H9 (cell line): ENCODE results near the gene TP53TG5. TPM values are rescaled to one million over a fixed set of nuclear protein-coding genes. Genes with fewer than 3 reads are reported as not detected.

Experiments
- DNase-seq: peaks from one replicate; pipeline ENCODE4 v3.0.0-alpha.2; 2017
- H2AFZ ChIP-seq: one replicate; pipeline ENCODE4 v1.6.1; 2013; ENCODE audit warnings: mild to moderate bottlenecking, low read length, control low read depth, moderate library complexity
- H2AK5ac ChIP-seq: 2 replicates; pipeline ENCODE4 v1.6.1; 2013; ENCODE audit warnings: low read length, control low read depth, mixed read lengths; ENCODE audit not compliant: insufficient read length
- H2BK120ac ChIP-seq: one replicate; pipeline ENCODE4 v1.6.1; 2013; ENCODE audit warnings: low read depth, mild to moderate bottlenecking, low read length, control low read depth, inconsistent platforms; ENCODE audit not compliant: poor library complexity, severe bottlenecking
- H2BK12ac ChIP-seq: 2 replicates; pipeline ENCODE4 v1.6.1; 2013; ENCODE audit warnings: low read length, control low read depth, mixed read lengths, low read depth; ENCODE audit not compliant: insufficient read length
- H2BK15ac ChIP-seq: 2 replicates; pipeline ENCODE4 v1.6.1; 2013; ENCODE audit warnings: low read depth, low read length, control low read depth
- H2BK20ac ChIP-seq: one replicate; pipeline ENCODE4 v1.6.1; 2013; ENCODE audit warnings: low read depth, mild to moderate bottlenecking, low read length, control low read depth, inconsistent platforms; ENCODE audit not compliant: poor library complexity, severe bottlenecking
- H2BK5ac ChIP-seq: 2 replicates; pipeline ENCODE4 v1.6.1; 2013; ENCODE audit warnings: low read length, control low read depth, mixed read lengths; ENCODE audit not compliant: insufficient read length
- H3K14ac ChIP-seq: 2 replicates; pipeline ENCODE4 v1.6.1; 2013; ENCODE audit warnings: low read length, control low read depth; ENCODE audit not compliant: insufficient read depth
- H3K18ac ChIP-seq: 2 replicates; pipeline ENCODE4 v1.6.1; 2013; ENCODE audit warnings: low read depth, mild to moderate bottlenecking, mixed read lengths, low read length, control low read depth; ENCODE audit not compliant: insufficient read length
- H3K23ac ChIP-seq: 2 replicates; pipeline ENCODE4 v1.6.1; 2013; ENCODE audit warnings: low read length, control low read depth, mixed read lengths, low read depth; ENCODE audit not compliant: insufficient read length
- H3K23me2 ChIP-seq: 2 replicates; pipeline ENCODE4 v1.6.1; 2013; ENCODE audit warnings: low read depth, mild to moderate bottlenecking, mixed read lengths, low read length, control low read depth; ENCODE audit not compliant: insufficient read length, poor library complexity, severe bottlenecking
- H3K27ac ChIP-seq: 2 replicates; pipeline ENCODE4 v1.5.1; 2013; ENCODE audit warnings: low read length, control low read depth, mixed read lengths, low read depth; ENCODE audit not compliant: insufficient read length
- H3K27me3 ChIP-seq: 2 replicates; pipeline ENCODE4 v1.6.1; 2013; ENCODE audit warnings: low read length, control low read depth, inconsistent platforms; ENCODE audit not compliant: insufficient read depth
- H3K4ac ChIP-seq: 2 replicates; pipeline ENCODE4 v1.6.1; 2013; ENCODE audit warnings: low read depth, mild to moderate bottlenecking, control low read depth, inconsistent platforms, low read length, moderate library complexity
- H3K4me1 ChIP-seq: 2 replicates; pipeline ENCODE4 v1.6.1; 2013; ENCODE audit warnings: low read length, control low read depth, inconsistent platforms; ENCODE audit not compliant: insufficient read depth
- H3K4me2 ChIP-seq: 2 replicates; pipeline ENCODE4 v1.6.1; 2013; ENCODE audit warnings: low read length, control low read depth, mixed read lengths; ENCODE audit not compliant: insufficient read length, insufficient read depth
- H3K56ac ChIP-seq: 2 replicates; pipeline ENCODE4 v1.6.1; 2013; ENCODE audit warnings: low read depth, mild to moderate bottlenecking, mixed read lengths, low read length, control low read depth; ENCODE audit not compliant: insufficient read length
- H3K79me1 ChIP-seq: 2 replicates; pipeline ENCODE4 v1.6.1; 2013; ENCODE audit warnings: low read depth, mild to moderate bottlenecking, moderate library complexity, low read length, control low read depth, inconsistent platforms; ENCODE audit not compliant: insufficient read depth, poor library complexity, severe bottlenecking
- H3K79me2 ChIP-seq: 2 replicates; pipeline ENCODE4 v1.6.1; 2013; ENCODE audit warnings: low read length, control low read depth, inconsistent platforms; ENCODE audit not compliant: insufficient read depth
- H3K9ac ChIP-seq: 2 replicates; pipeline ENCODE4 v1.6.1; 2013; ENCODE audit warnings: low read length, control low read depth, mixed read lengths; ENCODE audit not compliant: insufficient read length; ENCODE audit errors: extremely low read depth
- H3K9me3 ChIP-seq: one replicate; pipeline ENCODE4 v1.6.1; 2013; ENCODE audit warnings: low read depth, low read length, inconsistent platforms; ENCODE audit not compliant: control insufficient read depth
- H3T11ph ChIP-seq: one replicate; pipeline ENCODE4 v1.6.1; 2013; ENCODE audit warnings: mild to moderate bottlenecking, low read length, control low read depth, inconsistent platforms
- H4K20me1 ChIP-seq: one replicate; pipeline ENCODE4 v1.6.1; 2013; ENCODE audit not compliant: control insufficient read depth, insufficient read length, insufficient read depth
- H4K5ac ChIP-seq: 2 replicates; pipeline ENCODE4 v1.6.1; 2013; ENCODE audit warnings: low read depth, mild to moderate bottlenecking, mixed read lengths, low read length, control low read depth; ENCODE audit not compliant: insufficient read length
- H4K8ac ChIP-seq: replicated peaks from 2 replicates; pipeline ENCODE4 v1.6.1; 2013; ENCODE audit warnings: low read length, control low read depth, mixed read lengths, low read depth; ENCODE audit not compliant: insufficient read length
- H4K91ac ChIP-seq: 2 replicates; pipeline ENCODE4 v1.6.1; 2013; ENCODE audit warnings: low read depth, mild to moderate bottlenecking, moderate library complexity, mixed read lengths, low read length, control low read depth; ENCODE audit not compliant: insufficient read length
- H3K27ac Mint-ChIP-seq, 3 experiments: 2 replicates in 2 of 3; 3 replicates in 1 of 3; pipeline ENCODE4 v1.8.0; 2020 to 2021; ENCODE audit warnings: mixed read lengths in 3 of 3, mild to moderate bottlenecking in 1 of 3, moderate library complexity in 1 of 3
- H3K27me3 Mint-ChIP-seq: 2 replicates; pipeline ENCODE4 v1.8.0; 2021; ENCODE audit warnings: low read depth, mild to moderate bottlenecking, moderate library complexity, mixed read lengths
- H3K36me3 Mint-ChIP-seq, 3 experiments: 2 replicates in 2 of 3; 3 replicates in 1 of 3; pipeline ENCODE4 v1.8.0; 2020 to 2021; ENCODE audit warnings: low read depth in 3 of 3, mixed read lengths in 3 of 3; ENCODE audit not compliant: insufficient read depth in 1 of 3
- H3K4me1 Mint-ChIP-seq, 2 experiments: 2 replicates each; pipeline ENCODE4 v1.8.0; 2020; ENCODE audit warnings: mixed read lengths in 2 of 2
- H3K4me3 Mint-ChIP-seq, 2 experiments: 2 replicates in 1 of 2; 3 replicates in 1 of 2; pipeline ENCODE4 v1.8.0; 2020 to 2021; ENCODE audit warnings: mild to moderate bottlenecking in 2 of 2, mixed read lengths in 2 of 2, moderate library complexity in 1 of 2
- H3K9me3 Mint-ChIP-seq, 2 experiments: 2 replicates in 1 of 2; 3 replicates in 1 of 2; pipeline ENCODE4 v1.8.0; 2020; ENCODE audit warnings: mild to moderate bottlenecking in 2 of 2, mixed read lengths in 2 of 2, moderate library complexity in 1 of 2
- CTCF ChIP-seq: fragments of 200-600 bp; sonication (generic); conservative IDR thresholded peaks from 3 replicates; pipeline ENCODE4 v1.8.0; 2021; ENCODE audit warnings: antibody characterized with exemption, mild to moderate bottlenecking
- WGBS: extraction: QIAGEN DNeasy Blood & Tissue Kit; methylation state at CpG from one replicate; pipeline ENCODE4 v1.1.7; 2013; ENCODE audit warnings: missing lambda C conversion rate, low lambda C conversion rate, mixed read lengths; ENCODE audit not compliant: insufficient read length; ENCODE audit errors: extremely low coverage; 5-methylcytosine and 5-hydroxymethylcytosine counted together
- total RNA-seq: library from RNA; stranded (reverse); gene quantifications from 2 replicates; pipeline ENCODE4 v1.2.1, GENCODE V29; 2021

TP53TG5 gene
- total RNA-seq, 1 experiment from 2014 or later: not detected

GRCh38 chr20:45387274-45387673 is 9.1 kb upstream of the TP53TG5 start:
- no peak overlapping the region for H2BK5ac ChIP-seq
- no peak for TF ChIP-seq CTCF
- H3K27me3 ChIP-seq: no peaks in the 10 kb centered on the region
- H4K20me1 ChIP-seq: no peaks in the 10 kb centered on the region
- Mint-ChIP-seq H3K36me3 (no peaks in the 10 kb centered on the region), H3K4me1 (no peaks in the 10 kb centered on the region), H3K27me3 (peaks cover 1% of the 10 kb centered on the region; the same call in 1 of the 2 replicates), H3K9me3 (no peaks in the 10 kb centered on the region), H3K27ac (no peak overlapping the region), H3K4me3 (no peak overlapping the region)
- no peak overlapping the region for H3K56ac ChIP-seq
- H4K5ac ChIP-seq: no peak overlapping the region
- H3K4me1 ChIP-seq: no peaks in the 10 kb centered on the region
- no peak overlapping the region for H2BK120ac ChIP-seq
- no peak overlapping the region for H3K4ac ChIP-seq
- no peak overlapping the region for H2BK15ac ChIP-seq
- no peak overlapping the region for H4K91ac ChIP-seq
- no peak overlapping the region for H2BK12ac ChIP-seq
- H3K14ac ChIP-seq: no peak overlapping the region
- H3K18ac ChIP-seq: no peak overlapping the region
- H3K4me2 ChIP-seq: no peak overlapping the region
- no peak overlapping the region for H2AK5ac ChIP-seq
- H2BK20ac ChIP-seq: no peak overlapping the region
- H2AFZ ChIP-seq: no peak overlapping the region
- no CpG with 5 or more reads among the region's 1 CpG for WGBS
- H3K27ac ChIP-seq: no peak overlapping the region
- H3K9me3 ChIP-seq: no peaks in the 10 kb centered on the region
- DNase-seq: no peak
- H3T11ph ChIP-seq: no peak overlapping the region
- no peak overlapping the region for H4K8ac ChIP-seq
- H3K23ac ChIP-seq: no peak overlapping the region
- H3K79me2 ChIP-seq: no peaks in the 10 kb centered on the region
- no peaks in the 10 kb centered on the region for H3K79me1 ChIP-seq
- H3K23me2 ChIP-seq: no peaks in the 10 kb centered on the region
- H3K9ac ChIP-seq: no peak overlapping the region
